Lower leg skin (tissue), 4 donors: Measurements from ENCODE around the gene NACC2. TPM values are rescaled to one million over a fixed set of nuclear protein-coding genes. Genes with fewer than 3 reads are reported as not detected.

Experiments used
- DNase-seq, 2 donors: peaks; one replicate each; pipeline ENCODE4 v3.0.0-alpha.2; 2019; ENCODE audit warnings: low spot score in 2 of 2
- H3K4me3 ChIP-seq: fragments of 200-600 bp; sonication (generic); 2 replicates; pipeline ENCODE4 v1.5.1; 2017; ENCODE audit warnings: mild to moderate bottlenecking, low read depth; ENCODE audit not compliant: poor library complexity, severe bottlenecking
- POLR2A ChIP-seq, 2 donors: fragments of 450-650 bp; IDR thresholded peaks; one replicate each; pipeline ENCODE4 v1.6.1; 2016 to 2017; ENCODE audit warnings: antibody characterized with exemption in 2 of 2, mild to moderate bottlenecking in 1 of 2, moderate library complexity in 1 of 2
- WGBS, 2 donors: methylation state at CpG; one replicate each; pipeline ENCODE4 v1.1.5; 2018; 5-methylcytosine and 5-hydroxymethylcytosine counted together
- intact Hi-C: fragments of 100-400 bp; cut with DNase I; formaldehyde crosslinking; loops from one replicate; pipeline ENCODE4 v1.15.0; 2023; ENCODE audit warnings: low total_unique reads
- total RNA-seq, 4 donors: library from RNA; depleted of rRNA; stranded (reverse); fragments of >200 nt; gene quantifications; one replicate each; pipeline ENCODE4 v1.1.0, GENCODE V29; 2016
- TF ChIP-seq, protein P1 (sequence below), 3 donors: fragments of 450-650 bp; IDR thresholded peaks; one replicate each; pipeline ENCODE4 v1.5.1; 2016; ENCODE audit warnings: antibody characterized with exemption in 3 of 3, mild to moderate bottlenecking in 3 of 3, moderate library complexity in 2 of 3

NACC2 gene
- total RNA-seq, 4 donors from 2014 or later: 9.1 to 17.3 (median 13.4) TPM

DNA sequence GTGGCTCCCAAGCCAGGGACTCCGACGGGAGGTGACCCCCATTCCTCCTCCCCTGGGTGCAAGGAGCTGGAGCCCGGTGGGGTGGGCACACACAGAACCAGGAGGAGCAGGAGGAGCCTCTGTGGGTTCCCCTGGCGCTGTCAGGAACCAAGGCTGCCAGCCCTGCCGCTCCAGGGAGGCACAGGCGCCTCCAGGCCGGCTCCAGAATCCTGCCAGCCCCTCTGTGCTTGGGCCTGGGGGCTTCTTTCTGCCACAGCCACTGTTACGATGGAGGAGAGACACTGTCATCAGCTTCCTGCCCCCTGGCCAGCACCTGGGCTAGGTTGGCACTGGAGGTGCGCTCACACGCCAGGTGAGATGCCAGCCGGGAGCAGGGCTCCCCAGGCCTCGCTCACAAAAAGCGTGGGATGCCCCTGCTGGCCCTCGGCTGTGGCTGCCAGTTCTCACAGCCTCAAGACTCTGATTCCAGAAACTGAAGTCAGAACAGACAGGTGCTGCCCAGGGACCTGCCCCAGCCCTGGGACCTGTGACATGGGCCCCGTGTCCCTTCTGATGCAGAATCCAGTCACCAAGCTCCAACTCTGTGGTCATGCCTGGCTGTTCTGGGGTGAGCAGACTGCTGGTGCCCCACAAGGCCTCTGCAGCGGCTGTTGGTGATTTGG is 96.5 kb downstream of the NACC2 start:
- no peak for TF ChIP-seq POLR2A (IDR thresholded peaks at IDR 0.05)
- TF ChIP-seq, protein P1, sequence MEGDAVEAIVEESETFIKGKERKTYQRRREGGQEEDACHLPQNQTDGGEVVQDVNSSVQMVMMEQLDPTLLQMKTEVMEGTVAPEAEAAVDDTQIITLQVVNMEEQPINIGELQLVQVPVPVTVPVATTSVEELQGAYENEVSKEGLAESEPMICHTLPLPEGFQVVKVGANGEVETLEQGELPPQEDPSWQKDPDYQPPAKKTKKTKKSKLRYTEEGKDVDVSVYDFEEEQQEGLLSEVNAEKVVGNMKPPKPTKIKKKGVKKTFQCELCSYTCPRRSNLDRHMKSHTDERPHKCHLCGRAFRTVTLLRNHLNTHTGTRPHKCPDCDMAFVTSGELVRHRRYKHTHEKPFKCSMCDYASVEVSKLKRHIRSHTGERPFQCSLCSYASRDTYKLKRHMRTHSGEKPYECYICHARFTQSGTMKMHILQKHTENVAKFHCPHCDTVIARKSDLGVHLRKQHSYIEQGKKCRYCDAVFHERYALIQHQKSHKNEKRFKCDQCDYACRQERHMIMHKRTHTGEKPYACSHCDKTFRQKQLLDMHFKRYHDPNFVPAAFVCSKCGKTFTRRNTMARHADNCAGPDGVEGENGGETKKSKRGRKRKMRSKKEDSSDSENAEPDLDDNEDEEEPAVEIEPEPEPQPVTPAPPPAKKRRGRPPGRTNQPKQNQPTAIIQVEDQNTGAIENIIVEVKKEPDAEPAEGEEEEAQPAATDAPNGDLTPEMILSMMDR (IDR thresholded peaks at IDR 0.05): no peak
- intact Hi-C loops: no loop called here
- no peak for DNase-seq
- no peak overlapping the region for H3K4me3 ChIP-seq
- 83 to 88% methylated on average over 11 to 16 of the region's 16 CpGs for WGBS, 2 donors

DNA sequence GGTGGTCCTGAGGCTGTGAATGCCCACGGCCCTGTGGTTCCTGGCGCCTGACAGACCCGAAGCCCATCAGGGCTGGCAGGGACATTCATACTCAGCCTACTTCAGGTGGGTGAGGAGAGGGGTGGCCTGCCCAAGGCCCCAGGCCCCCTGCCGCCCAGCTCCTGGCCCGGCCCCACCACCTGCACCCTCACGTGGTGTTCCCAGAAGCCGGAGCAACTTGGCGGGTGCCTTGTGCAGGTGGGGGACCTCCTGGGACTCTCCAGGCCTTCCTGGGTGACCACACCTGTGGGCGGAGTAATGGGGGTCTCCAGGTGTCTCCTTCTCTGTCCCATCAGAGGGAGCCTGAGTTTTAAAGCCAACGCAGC is 97.1 kb downstream of the NACC2 start:
- DNase-seq: no peak
- 72 to 95% methylated on average over 4 to 7 of the region's 10 CpGs for WGBS, 2 donors
- intact Hi-C loops: no loop called here
- TF ChIP-seq, protein P1 (IDR thresholded peaks at IDR 0.05): no peak
- TF ChIP-seq POLR2A (IDR thresholded peaks at IDR 0.05): no peak
- no peak overlapping the region for H3K4me3 ChIP-seq

DNA sequence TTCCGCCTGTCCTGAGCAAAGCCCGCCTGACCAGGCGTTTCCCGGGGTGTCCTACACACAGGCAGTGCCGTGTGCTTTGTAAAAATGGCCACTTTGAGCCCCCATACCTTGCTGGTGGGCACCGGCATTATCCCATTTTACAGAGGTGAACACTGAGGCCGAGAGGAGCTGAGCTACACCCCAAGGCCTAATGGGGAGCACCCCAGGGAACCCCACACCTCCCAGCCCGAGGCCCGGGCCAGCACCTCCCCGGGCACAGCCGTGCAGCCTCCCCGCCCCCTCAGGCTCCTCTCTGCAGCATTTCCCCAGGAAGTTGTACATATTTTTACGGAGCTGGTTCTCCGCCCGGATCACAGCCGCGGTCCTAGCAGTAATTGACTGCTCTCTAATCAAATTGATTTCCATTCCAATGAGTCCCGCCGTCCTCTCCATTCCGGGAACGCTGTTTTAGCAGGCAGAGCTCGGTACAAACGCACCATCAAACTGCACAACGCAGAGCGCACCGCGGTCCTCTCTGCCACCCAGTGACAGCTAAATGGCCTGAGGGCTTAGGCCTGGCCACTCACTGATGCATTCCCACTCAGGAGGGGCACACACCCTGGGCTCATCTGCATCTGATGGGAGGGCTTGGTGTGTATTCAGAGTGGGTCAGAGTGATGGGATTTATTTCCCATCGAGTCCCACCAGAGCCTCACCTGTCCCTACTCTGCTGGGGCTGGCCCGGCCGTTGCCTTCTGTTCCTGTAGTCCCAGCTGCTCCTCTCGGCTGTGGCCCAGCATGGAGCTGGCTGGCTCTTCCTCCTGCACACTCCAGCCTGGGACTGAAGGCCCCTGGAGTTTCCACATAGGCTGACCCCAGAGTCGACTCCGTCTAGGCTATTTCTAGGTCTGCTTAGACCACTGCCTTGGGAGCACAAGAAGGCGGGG is 97.7 kb downstream of the NACC2 start:
- no peak for DNase-seq
- H3K4me3 ChIP-seq: no peak overlapping the region
- WGBS, 2 donors: 77 to 82% methylated on average over 33 of the region's 34 CpGs
- no peak for TF ChIP-seq POLR2A (IDR thresholded peaks at IDR 0.05)
- TF ChIP-seq, protein P1 (IDR thresholded peaks at IDR 0.05): no peak
- intact Hi-C loops: no loop called here

DNA sequence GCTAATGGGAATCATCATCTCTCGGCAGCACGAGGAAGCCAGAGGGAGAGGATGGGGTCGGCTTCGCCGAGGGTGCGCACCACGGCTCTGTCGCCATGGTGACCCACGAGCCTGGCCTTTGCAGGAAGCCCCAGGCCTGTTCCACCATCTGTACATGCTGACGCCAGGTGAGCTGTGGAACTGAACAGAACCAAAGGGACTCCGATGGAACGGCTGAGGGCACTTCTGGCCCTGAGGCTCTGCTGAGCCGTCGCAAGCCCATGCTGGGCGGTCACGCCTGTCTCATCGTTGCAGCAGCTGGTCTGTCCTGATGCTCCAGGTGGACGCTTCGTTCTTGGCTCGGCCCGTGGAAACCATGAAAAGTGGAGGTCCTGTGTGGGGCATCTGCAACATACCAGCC is 99.3 kb downstream of the NACC2 start:
- intact Hi-C loops: no loop called here

DNA sequence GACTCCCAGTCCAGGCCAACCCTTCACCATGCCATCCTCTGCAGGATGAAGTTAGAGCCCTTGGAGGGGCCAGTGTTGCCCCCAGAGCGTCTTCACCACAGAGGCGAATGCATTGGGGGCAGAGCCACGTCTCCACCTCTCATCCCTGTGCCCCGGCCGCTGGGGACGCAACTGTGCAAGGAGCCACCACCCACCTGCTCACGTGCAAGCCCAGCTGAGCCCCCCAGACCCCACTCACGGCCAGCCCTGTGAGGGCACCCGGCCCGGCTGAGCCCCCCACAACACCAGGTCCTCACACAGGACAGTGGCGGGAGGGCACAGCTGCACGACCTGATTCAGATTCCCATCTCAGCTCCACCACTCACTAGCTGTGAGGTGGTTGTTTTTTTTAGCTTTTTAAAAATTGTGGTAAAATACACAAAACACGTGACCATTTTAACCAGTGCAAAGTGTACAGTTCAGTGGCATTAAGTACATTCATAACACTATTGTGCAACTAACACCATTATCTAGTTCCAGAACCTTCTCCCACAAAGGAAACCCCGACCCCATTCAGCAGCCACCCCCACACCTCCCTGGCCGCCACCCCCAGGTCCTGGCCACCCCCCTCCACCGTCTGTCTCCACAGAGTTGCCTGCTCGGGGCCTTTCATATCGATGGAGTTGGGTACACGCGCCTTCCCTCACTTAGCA is 100.4 kb downstream of the NACC2 start:
- WGBS, 2 donors: 69 to 75% methylated on average over 20 of the region's 20 CpGs
- no peak overlapping the region for H3K4me3 ChIP-seq
- intact Hi-C loops: no loop called here
- no peak for TF ChIP-seq POLR2A (IDR thresholded peaks at IDR 0.05)
- TF ChIP-seq, protein P1 (IDR thresholded peaks at IDR 0.05): no peak
- DNase-seq: no peak

More for the DNA sequence above, 99.3 kb downstream of the NACC2 start:
- DNase-seq: no peak
- TF ChIP-seq, protein P1 (IDR thresholded peaks at IDR 0.05): no peak
- no peak for TF ChIP-seq POLR2A (IDR thresholded peaks at IDR 0.05)
- no peak overlapping the region for H3K4me3 ChIP-seq
- 92 to 94% methylated on average over 21 of the region's 21 CpGs for WGBS, 2 donors
